ENCODE measurements around the gene LGR6. TPM values are rescaled to one million over a fixed set of nuclear protein-coding genes. Genes with fewer than 3 reads are reported as not detected.

The LGR6 gene
- total and polyA plus RNA-seq, 7 experiments from 2014 or later = 0.16 to 5.8 (median 0.33) TPM; not detected in 1

DNA sequence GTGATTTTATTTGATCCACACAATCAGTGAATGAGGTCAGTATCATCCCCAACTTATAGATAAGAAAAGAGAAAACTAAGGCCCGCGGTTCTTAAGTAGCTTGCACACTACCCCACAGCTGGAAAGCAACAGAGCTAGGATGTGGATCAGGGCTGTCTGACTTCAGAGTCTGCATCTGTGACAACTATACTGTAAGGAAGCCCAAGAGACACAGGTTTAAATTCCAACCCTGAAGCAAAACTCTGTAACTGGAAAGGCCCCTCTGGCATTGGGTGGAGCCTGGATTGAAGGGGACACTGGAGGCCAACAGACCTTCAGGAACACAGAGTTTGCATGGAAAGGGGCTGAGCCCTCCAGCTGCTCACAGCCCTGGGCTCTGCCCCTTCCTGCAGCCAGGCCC lies 40.2 kb downstream of the LGR6 start:
- Mint-ChIP-seq H3K4me1 (peaks cover 0 to 7% (median 0%) of the 10 kb centered on the region in 7 donors), H3K9me3 (no peaks in the 10 kb centered on the region), H3K36me3 (no peaks in the 10 kb centered on the region), H3K4me3 (no peak overlapping the region), H3K27me3 (peaks cover 4 to 22% (median 7%) of the 10 kb centered on the region in 5 donors), H3K27ac (no peak overlapping the region)
- no peaks in the 10 kb centered on the region for H3K4me1 ChIP-seq (ENCODE audit: control insufficient read depth in 2 of 2, insufficient read depth in 2 of 2, low read length in 2 of 2)
- intact Hi-C loops (cut with micrococcal nuclease) = no loop called here
- POLR2A ChIA-PET = no interaction called here
- ATAC-seq (no peak), DNase-seq (no peak)
- no peaks in the 10 kb centered on the region for H3K36me3 ChIP-seq (ENCODE audit: control insufficient read depth in 2 of 3, insufficient read depth in 3 of 3, low read length in 3 of 3)
- no peaks in the 10 kb centered on the region for H3K27me3 ChIP-seq (ENCODE audit: control insufficient read depth in 2 of 2, insufficient read depth in 2 of 2, low read length in 2 of 2)
- H3K27ac ChIP-seq (ENCODE audit: low read depth, low read length) = no peak overlapping the region
- CTCF ChIA-PET = no interaction called here
- H3K4me3 ChIP-seq (ENCODE audit: low read length) = no peak overlapping the region
- no peaks in the 10 kb centered on the region for H3K9me3 ChIP-seq (ENCODE audit: control insufficient read depth in 2 of 3, low read length in 3 of 3)

DNA sequence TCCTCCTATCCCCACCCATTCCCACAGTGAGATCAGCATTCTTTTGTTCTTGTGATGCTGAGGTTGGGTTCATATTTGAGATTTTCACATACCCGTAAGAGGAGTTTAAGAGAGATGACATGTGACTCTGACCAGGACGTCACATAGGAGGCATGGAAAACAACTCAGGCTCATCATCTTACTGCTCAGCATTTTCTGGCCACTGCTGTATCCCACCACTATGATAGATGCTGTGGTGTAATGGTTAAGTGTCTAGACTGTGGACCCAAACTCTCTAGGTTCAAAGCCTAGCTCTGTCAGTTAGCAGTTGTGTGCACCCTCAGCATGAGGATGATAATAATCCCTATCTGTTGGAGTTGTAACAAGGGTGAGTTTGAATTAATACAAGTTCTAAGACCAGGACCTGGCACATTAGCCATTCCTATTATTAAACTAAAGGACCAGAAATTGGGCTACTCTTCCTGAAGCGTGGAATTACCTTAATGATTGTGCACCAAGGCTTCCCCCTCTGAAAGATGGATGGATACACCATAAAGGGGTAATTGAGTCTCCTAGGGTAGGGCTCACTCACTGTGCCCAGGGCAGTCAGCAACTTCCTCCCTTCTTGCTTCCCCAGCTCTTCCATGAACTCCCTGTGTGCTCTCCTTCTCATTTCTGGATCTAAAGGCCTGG lies 40.9 kb downstream of the LGR6 start:
- Histone ChIP-seq H3K9me3 (ENCODE audit: control insufficient read depth in 2 of 3, low read length in 3 of 3) (no peaks in the 10 kb centered on the region), H3K27ac (ENCODE audit: low read depth, low read length) (no peak overlapping the region), H3K4me3 (ENCODE audit: low read length) (no peak overlapping the region), H3K27me3 (ENCODE audit: control insufficient read depth in 2 of 2, insufficient read depth in 2 of 2, low read length in 2 of 2) (no peaks in the 10 kb centered on the region), H3K4me1 (ENCODE audit: control insufficient read depth in 2 of 2, insufficient read depth in 2 of 2, low read length in 2 of 2) (no peaks in the 10 kb centered on the region), H3K36me3 (ENCODE audit: control insufficient read depth in 2 of 3, insufficient read depth in 3 of 3, low read length in 3 of 3) (no peaks in the 10 kb centered on the region)
- POLR2A ChIA-PET = no interaction called here
- no peak for DNase-seq
- peaks cover 0 to 7% (median 0%) of the 10 kb centered on the region in 7 donors for H3K4me1 Mint-ChIP-seq
- H3K27me3 Mint-ChIP-seq = peaks cover 4 to 25% (median 7%) of the 10 kb centered on the region in 5 donors
- H3K27ac Mint-ChIP-seq = no peak overlapping the region
- CTCF ChIA-PET = interaction anchor here (0.7 kb wide), 1 partner anchor 9 kb away, joined by 3 read pairs; no protein-coding TSS in a partner anchor
- intact Hi-C loops (cut with micrococcal nuclease) = no loop called here
- H3K9me3 Mint-ChIP-seq = no peaks in the 10 kb centered on the region
- H3K4me3 Mint-ChIP-seq = no peak overlapping the region
- ATAC-seq = no peak
- H3K36me3 Mint-ChIP-seq = no peaks in the 10 kb centered on the region

DNA sequence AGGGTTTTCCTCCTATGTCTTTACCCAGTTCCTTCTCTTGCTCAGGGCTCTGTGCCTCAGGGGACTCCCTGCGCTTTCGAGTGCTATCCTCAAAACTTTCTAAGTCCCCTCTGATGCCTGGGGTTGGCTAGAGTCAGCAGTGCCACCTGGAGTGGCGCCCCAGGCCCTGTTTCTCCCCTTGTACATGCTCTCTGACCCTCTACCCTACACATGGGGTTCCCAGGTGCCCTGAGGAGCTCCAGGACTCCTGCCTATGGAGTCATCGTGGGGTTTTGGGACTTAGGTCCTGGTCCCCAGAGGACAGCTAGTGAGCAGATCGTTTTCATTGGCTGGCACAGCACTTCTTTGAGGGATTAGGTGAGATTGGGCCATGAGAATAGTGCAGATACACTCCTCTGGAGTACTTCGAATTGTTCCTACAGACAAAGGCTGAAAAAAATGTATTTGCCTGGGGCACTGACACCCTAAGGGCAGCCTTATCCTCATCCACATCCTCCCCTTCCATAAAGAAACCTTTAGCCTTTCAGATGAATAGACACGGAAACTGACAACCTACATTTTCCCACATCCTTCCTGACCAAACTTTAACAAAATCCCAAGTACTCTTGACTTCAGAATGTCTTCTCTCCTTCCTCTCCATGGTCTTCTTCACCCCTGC lies 41.5 kb downstream of the LGR6 start:
- H3K27ac Mint-ChIP-seq = no peak overlapping the region

DNA sequence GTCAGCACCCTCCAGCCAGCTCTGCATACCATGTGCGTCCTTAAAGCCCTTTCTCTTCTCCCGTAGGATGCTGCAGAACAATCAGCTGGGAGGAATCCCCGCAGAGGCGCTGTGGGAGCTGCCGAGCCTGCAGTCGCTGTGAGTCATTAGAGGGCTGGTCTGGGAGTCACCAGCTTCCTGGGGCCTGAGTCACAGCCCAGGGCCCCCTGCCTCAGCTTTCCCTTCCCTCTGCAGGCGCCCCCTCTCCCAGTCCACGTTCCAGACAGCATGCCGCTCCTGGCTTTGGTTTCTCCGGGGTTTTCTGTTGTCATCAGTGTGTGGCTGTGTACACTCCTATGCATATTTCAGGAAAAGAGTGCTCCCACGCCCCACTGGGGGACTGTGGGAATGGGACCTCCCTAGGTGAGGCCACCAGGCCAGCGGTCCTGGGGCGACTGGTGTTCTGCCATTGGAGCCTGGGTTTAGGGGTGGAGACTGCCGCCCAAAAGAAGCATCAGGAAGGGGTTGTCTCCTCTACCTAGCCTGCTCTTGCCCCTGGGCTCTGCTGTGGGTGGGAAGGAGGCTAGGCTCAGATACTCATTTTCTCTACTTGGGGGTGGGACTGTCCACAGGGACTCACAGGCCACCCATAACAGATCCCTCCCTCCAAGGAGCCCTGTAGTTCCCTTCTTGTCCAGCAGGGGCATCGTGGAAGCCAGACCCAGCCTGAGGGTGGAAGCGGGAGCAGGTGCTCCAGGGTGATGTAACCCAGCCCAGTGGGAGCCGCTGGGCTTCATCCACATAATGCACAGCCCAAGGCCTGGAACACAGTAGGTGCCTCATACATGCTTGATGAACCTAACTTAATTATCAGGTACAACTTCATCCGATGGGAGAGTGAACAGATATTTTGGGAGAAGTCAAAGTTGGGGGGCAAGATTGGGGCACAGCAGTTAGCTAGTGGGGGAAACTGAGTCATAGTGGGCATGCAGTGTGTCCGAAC lies 42.5 kb downstream of the LGR6 start:
- H3K27me3 ChIP-seq (ENCODE audit: control insufficient read depth in 2 of 2, insufficient read depth in 2 of 2, low read length in 2 of 2) = no peaks in the 10 kb centered on the region
- Mint-ChIP-seq H3K27ac (no peak overlapping the region), H3K36me3 (no peaks in the 10 kb centered on the region), H3K4me1 (peaks cover 0 to 7% (median 0%) of the 10 kb centered on the region in 7 donors), H3K9me3 (no peaks in the 10 kb centered on the region), H3K4me3 (no peak overlapping the region), H3K27me3 (peaks cover 4 to 27% (median 7%) of the 10 kb centered on the region in 5 donors)
- no peaks in the 10 kb centered on the region for H3K36me3 ChIP-seq (ENCODE audit: control insufficient read depth in 2 of 3, insufficient read depth in 3 of 3, low read length in 3 of 3)
- peak; percentile 11 to 73 (median 45) for DNase-seq
- ChIA-PET POLR2A (no interaction called here), CTCF (interaction anchor here (1.0 kb wide), 1 partner anchor 11 kb away, joined by 3 read pairs; no protein-coding TSS in a partner anchor)
- no peak overlapping the region for H3K27ac ChIP-seq (ENCODE audit: low read depth, low read length)
- intact Hi-C loops (cut with micrococcal nuclease) = loop anchor here (1.0 to 2.0 kb wide), 3 partner anchors 43 to 79 kb away; partner anchors contain the start of gene LGR6 (in 1 of the 2)
- H3K9me3 ChIP-seq (ENCODE audit: control insufficient read depth in 2 of 3, low read length in 3 of 3) = no peaks in the 10 kb centered on the region
- ATAC-seq = peak; percentile 86
- H3K4me1 ChIP-seq (ENCODE audit: control insufficient read depth in 2 of 2, insufficient read depth in 2 of 2, low read length in 2 of 2) = no peaks in the 10 kb centered on the region
- H3K4me3 ChIP-seq (ENCODE audit: low read length) = no peak overlapping the region

More for the DNA sequence above, 41.5 kb downstream of the LGR6 start:
- H3K36me3 ChIP-seq (ENCODE audit: control insufficient read depth in 2 of 3, insufficient read depth in 3 of 3, low read length in 3 of 3) = no peaks in the 10 kb centered on the region
- Mint-ChIP-seq H3K27me3 (peaks cover 4 to 27% (median 7%) of the 10 kb centered on the region in 5 donors), H3K4me1 (peaks cover 0 to 7% (median 0%) of the 10 kb centered on the region in 7 donors), H3K9me3 (no peaks in the 10 kb centered on the region), H3K36me3 (no peaks in the 10 kb centered on the region), H3K4me3 (no peak overlapping the region)
- CTCF ChIA-PET = interaction anchor here (0.7 kb wide), 1 partner anchor 10 kb away, joined by 3 read pairs; no protein-coding TSS in a partner anchor
- H3K27ac ChIP-seq (ENCODE audit: low read depth, low read length) = no peak overlapping the region
- H3K4me3 ChIP-seq (ENCODE audit: low read length) = no peak overlapping the region
- no peaks in the 10 kb centered on the region for H3K4me1 ChIP-seq (ENCODE audit: control insufficient read depth in 2 of 2, insufficient read depth in 2 of 2, low read length in 2 of 2)
- ATAC-seq (no peak), DNase-seq (no peak)
- no peaks in the 10 kb centered on the region for H3K27me3 ChIP-seq (ENCODE audit: control insufficient read depth in 2 of 2, insufficient read depth in 2 of 2, low read length in 2 of 2)
- intact Hi-C loops (cut with micrococcal nuclease) = no loop called here
- H3K9me3 ChIP-seq (ENCODE audit: control insufficient read depth in 2 of 3, low read length in 3 of 3) = no peaks in the 10 kb centered on the region
- POLR2A ChIA-PET = no interaction called here

DNA sequence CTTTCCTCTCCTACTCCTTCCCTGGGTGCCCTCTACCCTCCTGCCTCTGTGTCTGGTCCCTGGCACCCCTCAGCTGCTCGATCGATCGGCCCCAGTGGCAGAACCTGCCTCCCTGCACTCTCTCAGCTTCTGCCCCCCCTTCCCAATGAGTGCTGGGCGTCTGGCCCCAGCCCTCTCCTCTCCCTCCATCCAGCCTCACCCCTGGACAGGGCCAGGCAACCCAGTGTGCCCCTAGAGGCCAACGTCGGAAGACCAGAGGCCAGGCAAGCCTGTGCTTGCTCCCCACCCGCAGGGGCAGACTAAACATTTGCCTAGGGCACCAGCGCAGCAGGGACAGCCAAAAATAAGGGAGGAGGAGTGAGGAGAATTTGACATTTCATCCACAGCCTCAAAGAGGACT lies 43.5 kb downstream of the LGR6 start:
- no peak overlapping the region for H3K27ac Mint-ChIP-seq
- Histone ChIP-seq H3K9me3 (ENCODE audit: control insufficient read depth in 2 of 3, low read length in 3 of 3) (no peaks in the 10 kb centered on the region), H3K4me3 (ENCODE audit: low read length) (no peak overlapping the region), H3K27ac (ENCODE audit: low read depth, low read length) (no peak overlapping the region), H3K27me3 (ENCODE audit: control insufficient read depth in 2 of 2, insufficient read depth in 2 of 2, low read length in 2 of 2) (no peaks in the 10 kb centered on the region), H3K4me1 (ENCODE audit: control insufficient read depth in 2 of 2, insufficient read depth in 2 of 2, low read length in 2 of 2) (no peaks in the 10 kb centered on the region), H3K36me3 (ENCODE audit: control insufficient read depth in 2 of 3, insufficient read depth in 3 of 3, low read length in 3 of 3) (no peaks in the 10 kb centered on the region)
- H3K27me3 Mint-ChIP-seq = peaks cover 4 to 33% (median 7%) of the 10 kb centered on the region in 5 donors
- H3K36me3 Mint-ChIP-seq = no peaks in the 10 kb centered on the region
- ChIA-PET POLR2A (no interaction called here), CTCF (interaction anchor here (0.7 to 1.3 kb wide), 3 partner anchors 12 to 404 kb away, joined by 3 to 7 read pairs (median 3); partner anchors contain the start of gene PTPN7)
- peaks cover 0 to 7% (median 0%) of the 10 kb centered on the region in 7 donors for H3K4me1 Mint-ChIP-seq
- no peaks in the 10 kb centered on the region for H3K9me3 Mint-ChIP-seq
- no peak overlapping the region for H3K4me3 Mint-ChIP-seq
- DNase-seq = no peak
- peak; percentile 50 for ATAC-seq
- intact Hi-C loops (cut with micrococcal nuclease) = loop anchor here in 1 of 2 donors (2.0 kb wide), 2 partner anchors 44 to 78 kb away; partner anchors contain the start of gene LGR6

DNA sequence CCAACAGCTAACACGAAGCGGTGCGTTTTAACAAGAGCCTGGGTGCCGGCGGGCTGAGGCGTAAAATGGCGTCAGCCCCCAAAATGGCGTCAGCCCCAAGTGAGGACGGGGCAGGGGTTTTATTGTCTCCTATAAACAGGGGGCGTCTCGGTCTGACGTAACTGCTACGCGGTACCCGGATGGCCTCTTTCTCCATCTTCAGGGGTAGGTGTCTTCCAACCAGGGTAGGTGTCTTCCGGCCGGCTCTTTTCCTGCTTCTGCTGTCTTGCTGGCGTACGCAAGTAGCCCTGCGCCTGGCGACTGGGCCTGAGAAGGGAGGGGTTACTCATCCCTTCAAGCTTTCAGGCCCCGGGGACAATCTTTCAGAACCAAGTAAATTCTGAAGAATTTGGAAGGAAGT lies 45.3 kb downstream of the LGR6 start:
- POLR2A ChIA-PET = no interaction called here
- H3K4me3 Mint-ChIP-seq = no peak overlapping the region
- no peak for DNase-seq

More for the DNA sequence above, 45.3 kb downstream of the LGR6 start:
- H3K4me1 Mint-ChIP-seq = peaks cover 0 to 7% (median 0%) of the 10 kb centered on the region in 7 donors
- intact Hi-C loops (cut with micrococcal nuclease) = no loop called here
- Histone ChIP-seq H3K4me1 (ENCODE audit: control insufficient read depth in 2 of 2, insufficient read depth in 2 of 2, low read length in 2 of 2) (no peaks in the 10 kb centered on the region), H3K36me3 (ENCODE audit: control insufficient read depth in 2 of 3, insufficient read depth in 3 of 3, low read length in 3 of 3) (no peaks in the 10 kb centered on the region), H3K4me3 (ENCODE audit: low read length) (no peak overlapping the region), H3K27ac (ENCODE audit: low read depth, low read length) (no peak overlapping the region), H3K9me3 (ENCODE audit: control insufficient read depth in 2 of 3, low read length in 3 of 3) (no peaks in the 10 kb centered on the region), H3K27me3 (ENCODE audit: control insufficient read depth in 2 of 2, insufficient read depth in 2 of 2, low read length in 2 of 2) (no peaks in the 10 kb centered on the region)
- CTCF ChIA-PET = interaction anchor here (0.6 kb wide), 1 partner anchor 68 kb away, joined by 3 read pairs; no protein-coding TSS in a partner anchor
- ATAC-seq = no peak
- H3K27me3 Mint-ChIP-seq = peaks cover 4 to 35% (median 7%) of the 10 kb centered on the region in 5 donors
- H3K36me3 Mint-ChIP-seq = no peaks in the 10 kb centered on the region
- no peaks in the 10 kb centered on the region for H3K9me3 Mint-ChIP-seq
- no peak overlapping the region for H3K27ac Mint-ChIP-seq
